Measurements from ENCODE around the gene MICALL1.

The MICALL1 gene, protein sequence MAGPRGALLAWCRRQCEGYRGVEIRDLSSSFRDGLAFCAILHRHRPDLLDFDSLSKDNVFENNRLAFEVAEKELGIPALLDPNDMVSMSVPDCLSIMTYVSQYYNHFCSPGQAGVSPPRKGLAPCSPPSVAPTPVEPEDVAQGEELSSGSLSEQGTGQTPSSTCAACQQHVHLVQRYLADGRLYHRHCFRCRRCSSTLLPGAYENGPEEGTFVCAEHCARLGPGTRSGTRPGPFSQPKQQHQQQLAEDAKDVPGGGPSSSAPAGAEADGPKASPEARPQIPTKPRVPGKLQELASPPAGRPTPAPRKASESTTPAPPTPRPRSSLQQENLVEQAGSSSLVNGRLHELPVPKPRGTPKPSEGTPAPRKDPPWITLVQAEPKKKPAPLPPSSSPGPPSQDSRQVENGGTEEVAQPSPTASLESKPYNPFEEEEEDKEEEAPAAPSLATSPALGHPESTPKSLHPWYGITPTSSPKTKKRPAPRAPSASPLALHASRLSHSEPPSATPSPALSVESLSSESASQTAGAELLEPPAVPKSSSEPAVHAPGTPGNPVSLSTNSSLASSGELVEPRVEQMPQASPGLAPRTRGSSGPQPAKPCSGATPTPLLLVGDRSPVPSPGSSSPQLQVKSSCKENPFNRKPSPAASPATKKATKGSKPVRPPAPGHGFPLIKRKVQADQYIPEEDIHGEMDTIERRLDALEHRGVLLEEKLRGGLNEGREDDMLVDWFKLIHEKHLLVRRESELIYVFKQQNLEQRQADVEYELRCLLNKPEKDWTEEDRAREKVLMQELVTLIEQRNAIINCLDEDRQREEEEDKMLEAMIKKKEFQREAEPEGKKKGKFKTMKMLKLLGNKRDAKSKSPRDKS

DNA sequence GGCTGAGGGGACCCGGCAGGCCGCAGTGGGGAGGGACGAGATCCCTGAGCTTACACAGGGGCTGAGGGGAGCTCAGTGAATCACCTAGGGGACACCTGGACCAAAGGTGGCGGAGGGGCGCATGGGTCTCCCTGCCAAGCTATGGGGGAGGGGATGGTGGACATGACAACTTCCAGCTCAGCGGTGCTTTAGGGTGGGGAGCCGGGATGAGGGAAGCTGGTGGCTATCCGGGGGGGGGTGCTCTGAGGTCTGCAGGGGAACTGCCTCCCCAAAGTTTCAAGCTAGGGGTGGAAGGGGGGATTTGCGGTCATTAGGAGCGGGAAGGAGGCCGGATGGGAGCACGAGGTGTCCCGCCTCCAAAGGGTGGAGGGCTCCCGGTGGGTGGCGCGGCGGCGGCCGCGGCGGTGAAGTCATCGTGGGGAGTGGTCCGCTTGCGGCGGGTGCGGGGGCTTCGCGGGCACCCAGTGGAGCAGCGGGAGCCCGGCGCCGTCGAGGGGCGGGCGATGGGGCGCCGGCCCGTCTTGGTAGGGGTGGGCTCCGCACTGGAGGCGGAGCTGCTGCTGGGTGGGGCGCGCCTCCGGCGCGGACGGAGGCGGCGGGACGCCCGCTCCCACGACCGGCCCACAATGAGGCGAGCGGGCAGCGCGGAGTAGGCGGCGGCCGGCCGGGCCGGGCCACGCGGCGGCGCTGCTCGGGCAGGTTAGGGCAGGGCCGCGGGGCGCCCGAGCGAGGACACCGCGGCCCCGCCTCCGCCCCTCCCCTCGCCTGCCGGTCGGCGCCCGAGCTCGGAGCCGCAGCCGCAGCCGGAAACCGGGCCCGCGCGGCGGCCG lies at the start of gene MICALL1:
MICALL1 (plus strand) TSS at position 764 of the 830 bp plus-strand sequence. CDS start 126 bp downstream, outside the sequence.
- peak; percentile 39 for DNase-seq

DNA sequence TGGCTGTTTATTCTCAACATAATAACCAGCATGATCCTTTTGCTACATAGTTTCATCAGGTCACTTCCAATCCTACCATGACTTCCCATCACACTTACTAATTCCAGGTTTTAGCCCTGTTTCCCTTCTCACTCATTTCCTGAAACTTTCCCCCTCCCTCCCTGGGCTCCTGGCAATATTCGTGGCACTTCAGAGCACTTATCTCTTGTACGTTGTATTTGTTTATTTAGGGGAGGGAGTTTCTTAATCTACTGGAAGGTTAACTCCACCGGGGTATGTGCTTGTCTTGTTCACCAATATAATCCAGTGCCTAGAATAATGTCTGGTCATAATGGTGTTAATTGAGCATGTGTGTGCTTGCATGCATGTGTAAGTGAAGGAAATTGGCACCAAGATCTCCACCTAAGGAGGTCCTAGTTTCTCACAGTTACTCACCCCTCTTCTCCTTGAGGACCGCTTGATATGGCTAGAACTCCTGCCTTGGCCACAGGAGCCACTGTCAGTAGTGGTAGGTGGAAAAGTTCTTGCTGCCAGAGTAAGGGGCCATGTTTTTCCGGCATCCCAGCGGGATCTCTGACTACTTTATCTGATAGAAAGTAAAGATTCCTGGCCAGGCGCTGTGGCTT lies 45.2 kb upstream of the MICALL1 start:
- DNase-seq, result no peak

DNA sequence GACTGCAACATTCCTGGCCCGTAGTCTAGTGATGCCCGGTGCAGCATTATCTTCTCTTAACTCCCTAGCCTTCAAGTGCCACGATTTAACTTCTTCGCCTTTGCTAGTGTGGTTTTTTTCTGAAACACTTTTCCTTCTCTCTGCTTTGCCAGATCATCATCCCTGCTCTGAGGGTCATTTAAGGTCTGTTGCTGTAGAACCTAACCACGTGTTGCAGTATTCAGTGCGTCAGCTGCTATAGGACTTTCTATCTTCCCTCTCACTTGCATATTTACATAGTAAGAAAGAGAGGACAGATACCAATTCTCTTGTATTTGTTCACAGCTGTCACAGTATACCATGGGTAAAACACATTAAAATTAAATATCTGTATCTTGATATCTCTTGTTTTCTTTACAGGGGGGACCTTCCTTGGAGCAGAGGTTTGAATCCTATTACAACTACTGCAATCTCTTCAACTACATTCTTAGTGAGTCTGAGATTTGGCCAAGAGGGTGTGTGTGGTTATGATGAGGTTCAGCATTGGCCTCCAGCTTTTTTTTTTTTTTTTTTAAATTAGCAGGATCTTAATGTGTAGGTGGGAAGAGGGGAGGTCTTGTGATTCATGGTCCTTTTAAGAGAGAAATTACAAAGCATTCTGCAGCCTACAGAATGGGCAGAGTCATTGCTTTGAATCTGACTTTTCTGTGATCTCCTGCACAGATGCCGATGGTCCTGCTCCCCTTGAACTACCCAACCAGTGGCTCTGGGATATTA lies 43.3 kb upstream of the MICALL1 start:
- DNase-seq, result no peak

DNA sequence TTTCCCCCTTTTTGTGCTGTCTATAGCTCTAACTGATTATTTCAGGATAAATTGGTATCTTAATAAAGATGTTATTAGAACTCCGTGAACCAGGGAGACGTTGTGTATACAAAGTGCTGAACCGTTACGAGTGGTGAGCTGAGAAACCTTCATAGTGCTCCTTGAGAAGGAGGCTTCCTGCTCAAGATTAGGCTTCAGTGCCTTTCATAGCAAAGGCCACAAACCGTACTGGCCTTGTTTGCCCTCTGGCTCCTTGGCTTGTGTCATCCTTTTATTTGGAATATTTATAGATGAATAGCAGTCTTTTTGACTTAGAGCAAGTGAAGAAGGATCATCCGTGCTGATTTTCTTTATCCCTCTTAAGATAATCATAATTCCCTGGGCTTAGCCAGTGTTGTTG lies 40.6 kb upstream of the MICALL1 start:
- no peak for DNase-seq

DNA sequence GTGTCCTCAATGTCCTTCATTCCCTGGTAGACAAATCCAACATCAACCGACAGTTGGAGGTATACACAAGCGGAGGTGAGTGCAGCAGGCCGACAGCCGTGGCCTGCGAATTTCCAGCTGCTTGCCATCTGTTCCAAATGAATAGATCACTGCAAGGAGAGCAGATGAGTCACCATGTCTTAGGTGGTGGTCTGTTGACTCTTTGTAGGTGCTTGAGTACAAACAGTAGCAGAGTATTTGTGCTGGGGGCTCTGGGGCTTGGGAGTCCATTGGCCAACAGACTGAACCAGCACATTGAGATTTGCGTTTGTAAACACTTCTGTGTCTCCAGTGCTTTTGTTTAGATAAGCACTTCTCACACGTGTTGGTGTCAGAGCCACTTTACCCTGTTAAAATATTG lies 35.8 kb upstream of the MICALL1 start:
- no peak for DNase-seq

DNA sequence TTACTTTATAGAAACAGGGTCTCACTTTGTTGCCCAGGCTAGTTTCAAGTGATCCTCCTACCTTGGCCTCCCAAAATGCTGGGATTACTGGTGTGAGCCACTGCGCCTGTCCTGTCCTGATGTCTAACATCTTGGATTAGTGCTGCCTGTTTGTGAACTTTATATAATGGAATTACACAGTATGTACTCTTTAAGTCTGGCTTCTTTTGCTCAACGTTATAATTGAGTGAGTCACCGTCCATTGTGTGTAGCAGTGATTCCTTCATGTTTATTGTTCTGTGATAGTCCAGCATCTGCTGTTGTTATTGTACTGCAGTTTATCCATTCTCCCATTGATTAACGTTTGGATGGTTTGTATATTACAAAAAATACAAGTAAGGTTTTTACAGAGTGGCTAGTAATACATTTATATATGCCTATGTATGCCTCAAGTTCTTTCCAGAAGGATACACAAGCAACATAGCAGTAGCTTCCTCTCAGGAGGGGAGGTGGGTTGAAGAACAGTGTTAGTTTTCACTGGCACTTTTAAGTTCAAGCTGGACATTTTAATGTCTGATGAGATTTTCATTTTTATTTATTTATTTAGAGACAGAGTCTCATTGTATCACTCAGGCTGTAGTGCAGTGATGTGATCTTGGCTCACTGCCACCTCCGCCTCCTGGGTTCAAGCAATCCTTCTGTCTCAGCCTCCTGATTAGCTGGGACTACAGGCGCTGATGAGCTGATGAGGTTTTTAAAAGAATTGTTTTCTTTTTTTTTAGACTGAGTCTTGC lies 25.2 kb upstream of the MICALL1 start:
- no peak for DNase-seq

DNA sequence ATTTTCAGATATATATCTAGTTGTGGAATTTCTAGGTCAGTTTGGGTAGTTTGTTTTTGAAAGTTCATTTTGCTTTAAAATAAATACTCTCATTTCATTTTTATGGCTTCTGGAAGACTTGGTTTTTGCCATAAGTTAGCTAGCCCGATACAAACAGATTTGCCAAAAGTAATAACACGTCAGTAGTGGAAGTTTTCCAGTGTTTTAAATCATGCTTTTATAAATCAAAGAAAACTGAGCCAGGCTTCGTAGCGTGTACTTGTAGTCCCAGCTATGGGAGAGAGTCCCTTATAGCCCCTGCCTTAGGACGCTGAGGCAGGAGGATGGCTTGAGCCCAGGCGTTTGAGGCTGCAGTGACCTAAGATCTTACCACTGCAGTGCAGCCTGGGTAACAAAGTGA lies 21.7 kb upstream of the MICALL1 start:
- no peak for DNase-seq

DNA sequence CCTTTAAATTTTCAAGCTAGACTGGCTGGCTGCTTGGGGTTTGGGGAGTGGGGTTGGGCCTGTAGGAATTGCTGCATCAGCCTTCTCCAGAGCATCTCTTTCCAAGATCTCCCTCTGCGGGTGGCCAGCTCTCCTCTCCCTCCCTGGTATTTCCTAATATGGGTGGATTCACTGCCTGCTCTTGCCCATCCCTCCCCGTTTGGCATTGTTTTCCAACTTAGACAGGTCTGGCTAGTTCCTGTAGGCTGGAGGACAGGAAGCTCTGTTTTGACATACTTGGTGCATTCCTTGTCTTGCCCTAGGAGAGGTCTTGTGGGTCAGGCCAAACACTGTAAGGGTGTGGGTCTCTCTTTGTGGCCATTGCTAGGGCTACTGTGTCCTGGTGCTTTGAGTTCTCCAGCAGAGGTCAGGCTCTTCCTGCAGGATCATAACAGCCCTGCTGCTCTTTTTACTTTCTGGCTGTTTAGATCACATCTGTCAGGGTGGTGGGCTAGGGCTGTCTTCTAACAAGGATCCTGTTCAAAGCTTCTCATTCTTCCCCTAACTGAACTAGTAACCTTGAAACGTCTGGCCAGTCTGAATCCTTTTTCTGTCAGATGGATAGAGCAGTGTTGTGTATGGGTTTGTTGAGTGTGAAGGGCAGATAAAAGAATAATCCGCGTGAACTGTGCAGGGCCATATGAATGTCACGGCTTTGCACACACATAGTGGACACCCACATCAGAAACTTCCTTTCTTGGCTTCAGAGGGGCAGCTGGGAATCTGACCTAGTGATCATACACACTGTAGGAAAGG lies 18.3 kb upstream of the MICALL1 start:
- DNase-seq, result no peak

DNA sequence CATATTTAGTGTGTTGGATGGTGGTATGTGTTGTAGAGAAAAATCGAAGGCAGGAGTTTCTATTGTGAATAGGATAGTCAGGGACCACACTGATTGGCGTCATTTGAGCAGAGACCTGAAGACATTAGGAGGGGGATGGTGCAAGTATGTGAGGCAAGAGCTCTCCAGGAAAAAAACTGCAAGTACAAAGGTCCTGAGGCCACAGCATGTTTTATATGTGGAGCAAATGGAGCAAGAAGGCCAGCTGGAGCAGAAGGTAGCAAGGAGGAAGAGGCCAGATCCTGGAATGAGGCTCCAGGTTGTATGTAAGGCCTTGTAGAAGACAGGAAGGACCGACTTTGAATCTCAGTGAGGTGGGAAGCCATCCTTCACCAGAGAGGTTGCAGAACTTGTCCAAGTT lies 14.2 kb upstream of the MICALL1 start:
- no peak for DNase-seq

DNA sequence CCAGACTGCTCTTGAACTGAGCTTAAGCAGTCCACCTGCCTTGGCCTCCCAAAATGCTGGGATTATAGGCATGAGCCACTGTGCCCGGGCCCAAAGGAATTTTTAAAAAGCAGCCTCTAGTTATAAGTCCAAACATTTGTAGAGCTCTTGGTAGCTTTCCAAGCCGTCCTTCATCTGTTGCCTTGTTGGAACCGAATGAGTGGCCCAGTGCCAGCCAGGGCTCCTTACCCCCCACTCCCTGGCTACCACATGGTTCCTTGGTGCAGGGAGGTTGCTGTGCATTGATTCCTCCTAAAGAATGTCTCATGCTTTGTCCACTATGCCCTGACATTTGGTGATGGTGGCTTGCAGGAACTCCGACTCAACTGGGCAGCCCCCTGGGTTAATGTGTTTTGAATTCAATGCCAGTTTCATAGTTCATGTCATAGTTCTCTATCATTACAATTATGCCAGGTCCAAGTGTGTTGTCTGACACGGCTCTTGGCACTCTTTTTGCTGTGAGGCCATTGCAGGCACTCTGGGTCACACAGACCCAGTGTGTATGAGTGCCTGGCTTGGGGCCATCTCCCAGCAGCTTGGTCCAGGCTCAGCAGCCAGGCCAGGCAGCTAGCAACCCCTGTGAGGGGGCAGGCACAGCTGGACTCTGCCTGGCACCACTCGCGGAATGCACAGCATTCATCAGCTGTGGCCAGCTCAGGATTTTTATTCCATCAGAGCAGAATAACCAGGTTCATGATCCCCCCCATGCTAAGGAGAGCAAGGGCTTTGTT lies 13.3 kb upstream of the MICALL1 start:
- no peak for DNase-seq

DNA sequence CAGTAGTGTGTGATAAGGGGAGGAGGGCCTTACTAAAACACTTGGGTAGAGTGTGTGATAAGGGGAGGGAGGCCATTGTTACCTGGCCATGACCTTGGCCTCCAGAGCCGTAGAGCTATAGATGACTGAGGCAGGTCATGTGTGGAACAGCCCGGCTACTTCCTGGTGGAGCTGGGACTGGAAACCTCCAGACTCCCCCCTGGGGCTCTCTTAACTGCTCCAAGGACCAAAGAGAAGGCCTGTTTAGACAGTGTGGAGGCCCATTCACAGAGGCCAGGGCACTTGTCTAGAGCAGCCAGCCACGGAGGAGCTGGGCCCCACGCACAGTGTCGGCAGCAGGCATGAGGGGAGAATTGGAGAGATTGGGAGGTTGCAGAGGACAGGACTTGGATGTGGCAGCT lies 12.5 kb upstream of the MICALL1 start:
- DNase-seq, result no peak

DNA sequence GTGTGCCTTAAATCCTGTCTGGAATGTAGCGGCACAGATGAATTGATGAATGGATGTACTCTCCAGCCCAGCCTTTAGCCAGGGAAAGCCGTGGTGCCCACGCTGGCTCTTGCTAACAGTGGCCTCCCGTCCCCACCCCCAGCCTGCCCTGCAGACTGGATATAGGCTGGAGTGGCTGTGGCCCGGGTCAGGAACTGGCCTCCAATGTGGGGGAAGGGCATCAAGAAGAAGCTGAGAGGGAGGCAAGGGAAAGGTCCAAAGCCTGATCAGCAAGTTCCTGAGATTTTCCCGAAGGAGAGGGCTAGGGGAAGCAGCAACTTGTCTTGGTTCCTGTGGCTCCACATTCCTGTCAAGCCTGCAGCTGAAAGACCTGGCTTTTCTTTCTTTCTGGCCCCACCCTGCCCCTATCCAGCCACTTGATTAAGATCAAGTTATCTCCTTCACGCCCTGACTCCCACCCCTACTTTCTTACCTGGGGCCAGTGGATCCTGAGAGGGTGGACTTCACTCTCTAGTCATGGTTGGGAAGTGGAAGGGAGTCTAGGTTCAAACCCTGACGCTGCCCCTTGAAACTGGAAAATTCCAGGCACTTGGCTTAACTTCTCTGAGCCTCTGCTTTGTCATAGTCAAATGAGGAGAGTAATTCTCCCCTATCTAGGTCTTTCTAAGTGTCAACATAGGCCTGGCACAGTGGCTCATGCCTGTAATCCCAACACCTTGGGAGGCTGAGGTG lies 11.0 kb upstream of the MICALL1 start:
- no peak for DNase-seq

DNA sequence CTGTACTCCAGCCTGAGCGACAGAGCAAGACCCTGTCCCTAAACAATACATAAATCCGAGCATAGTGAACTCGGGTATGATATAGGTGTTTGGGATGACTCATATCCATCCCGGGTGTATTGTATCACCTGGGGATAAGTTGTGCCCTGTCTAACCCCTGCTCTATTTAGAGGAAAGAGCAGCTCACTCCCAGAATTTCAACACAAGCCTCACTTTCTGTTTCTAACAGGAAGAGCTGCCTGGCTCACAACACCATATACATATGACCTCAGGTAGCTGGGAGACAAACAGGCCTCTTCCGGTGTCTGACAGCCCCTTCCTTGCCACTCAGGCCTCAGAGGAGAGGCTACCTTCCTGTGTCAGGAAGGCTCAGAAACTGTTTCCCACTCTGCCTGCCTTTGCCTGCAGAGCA lies 9.9 kb upstream of the MICALL1 start:
- peak; percentile 50 for DNase-seq

DNA sequence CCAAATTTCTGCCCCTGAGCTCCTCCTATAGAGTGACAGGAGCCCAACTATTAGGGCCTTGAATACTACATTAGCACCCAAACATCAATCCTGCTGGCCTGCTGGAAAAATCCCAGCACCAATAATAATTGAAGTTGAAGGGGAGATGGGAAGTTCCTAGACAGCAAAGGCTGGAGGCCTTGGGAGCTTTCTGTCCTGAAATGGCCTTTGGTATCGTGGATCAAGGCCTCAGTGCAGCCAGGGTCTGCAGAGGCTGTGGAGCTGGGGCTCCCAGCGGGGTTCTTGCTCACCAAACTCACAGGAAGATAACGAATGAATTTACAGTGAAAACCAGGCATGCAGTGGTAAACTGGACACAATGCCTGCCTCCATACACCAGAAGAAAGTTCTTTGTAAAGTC lies 9.2 kb upstream of the MICALL1 start:
- no peak for DNase-seq

DNA sequence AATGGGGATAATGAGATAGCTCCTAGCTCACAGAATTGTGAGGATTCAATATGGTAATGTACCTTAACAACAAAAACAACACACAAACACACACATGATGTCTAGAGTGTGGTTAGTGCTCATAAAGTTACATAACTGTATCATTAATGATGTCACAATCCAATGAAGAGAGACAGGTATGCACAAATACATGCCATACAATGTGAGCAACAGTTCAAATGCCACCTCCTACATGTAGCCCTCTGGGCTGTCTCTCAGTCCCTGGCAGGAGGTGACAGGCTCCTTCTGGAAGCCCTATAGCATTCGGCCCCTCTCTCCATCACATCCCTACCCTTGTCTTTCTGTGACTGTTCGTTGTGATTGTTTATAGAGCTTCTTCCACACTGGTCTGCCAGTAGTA lies 8.3 kb upstream of the MICALL1 start:
- DNase-seq, result no peak

DNA sequence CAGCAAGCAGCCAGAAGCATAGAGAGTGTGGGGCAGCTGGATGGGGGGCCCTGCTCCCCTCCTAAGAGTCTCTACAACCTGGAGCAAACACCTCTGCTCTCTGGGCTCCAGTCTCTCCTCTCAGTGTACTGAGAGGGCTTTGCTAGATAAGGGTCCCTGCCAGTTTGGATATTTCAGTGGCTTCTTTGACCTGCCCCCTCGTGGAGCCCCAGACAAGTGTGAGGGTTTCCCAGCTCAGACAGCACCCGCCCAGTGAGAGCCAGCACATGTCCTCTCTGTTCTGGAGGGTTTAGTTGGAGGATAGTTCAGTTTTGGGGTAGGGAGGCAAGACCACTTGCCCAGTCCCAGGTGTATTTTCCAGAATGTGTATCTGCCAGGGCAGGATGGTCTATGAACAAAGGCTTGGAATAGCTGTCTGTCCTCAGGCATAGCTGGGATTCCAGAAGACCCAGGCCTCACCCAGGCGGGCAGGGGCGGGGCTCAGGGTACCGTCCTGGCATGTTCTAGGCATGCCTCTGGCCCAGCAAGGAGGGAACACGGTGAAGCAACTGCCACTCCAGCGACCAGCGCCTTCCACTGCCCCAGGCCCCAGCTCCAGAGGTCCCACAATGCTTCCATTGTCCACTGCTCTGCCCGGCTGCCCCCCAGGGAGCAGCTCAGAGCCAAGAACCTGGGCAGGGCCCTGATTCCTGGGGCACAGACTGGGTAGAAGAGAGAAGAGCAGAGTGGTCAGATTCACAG lies 7.5 kb upstream of the MICALL1 start:
- DNase-seq, result no peak

DNA sequence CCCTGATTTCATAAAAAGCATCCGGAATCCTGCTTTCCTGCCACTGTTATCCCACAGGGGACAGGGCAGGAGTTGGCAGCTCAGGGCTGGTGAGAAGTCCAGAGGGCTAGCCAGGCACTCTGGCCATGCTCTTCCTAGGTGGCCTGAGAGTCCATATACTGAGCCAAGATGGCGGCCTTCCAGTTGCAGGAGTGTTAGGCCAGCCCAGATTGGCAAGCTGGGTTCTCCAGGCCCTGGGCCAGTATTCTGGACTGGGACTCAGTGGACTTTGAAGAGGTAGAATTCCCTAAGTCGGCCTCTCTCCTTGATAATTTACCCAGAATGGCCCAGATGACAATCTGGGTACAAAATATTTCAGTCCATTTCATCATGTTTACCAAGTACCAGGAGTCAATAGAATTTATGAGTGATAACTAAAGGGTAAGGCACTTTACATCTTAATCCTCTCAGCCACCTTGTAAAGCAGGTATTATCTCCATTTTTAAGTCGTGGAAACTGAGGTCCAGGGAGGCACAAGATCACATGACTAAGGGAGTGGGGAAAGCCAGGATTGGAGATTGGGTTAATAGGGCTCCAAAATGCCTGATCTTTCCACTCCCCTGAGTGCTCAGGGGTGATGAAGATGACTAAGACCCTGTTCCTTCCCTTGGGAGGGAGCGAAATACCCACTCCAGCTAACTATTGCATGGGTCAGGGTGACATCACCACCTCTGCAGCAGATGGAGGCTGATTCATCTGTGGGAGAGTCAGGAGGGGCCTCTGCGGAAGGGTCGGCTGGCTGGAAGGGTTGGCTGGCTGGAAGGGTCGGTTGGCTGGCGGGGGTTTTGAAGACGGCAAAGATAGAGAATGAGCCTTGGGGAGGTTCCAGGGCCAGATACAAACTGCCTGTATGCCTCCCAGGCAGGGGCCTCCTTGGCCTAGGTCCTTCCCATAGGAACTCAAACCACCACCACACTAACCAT lies 1.2 kb upstream of the MICALL1 start:
- peak; percentile 2 for DNase-seq

Data from CD4-positive, alpha-beta T cell treated with Interleukin-4 for 4 hours (primary cell).